Superior temporal gyrus (tissue), 1 donor: ENCODE data around the gene TUT4.

ENCODE experiments used
- DNase-seq: peaks from one replicate; pipeline ENCODE4 v3.0.0-alpha.2; 2016; ENCODE audit errors: extremely low spot score

The TUT4 gene

GRCh38 chr1:52574594-52574993, 21.7 kb upstream of the TUT4 start:
- no peak for DNase-seq

GRCh38 chr1:52572387-52572786, 19.5 kb upstream of the TUT4 start:
- no peak for DNase-seq

GRCh38 chr1:52571783-52572182, 18.9 kb upstream of the TUT4 start:
- DNase-seq, result no peak

- DNase-seq, result no peak
Observed at GRCh38 chr1:52569449-52570210, 16.7 kb upstream of the TUT4 start.

GRCh38 chr1:52567943-52568342, 15.1 kb upstream of the TUT4 start:
- no peak for DNase-seq

DNA sequence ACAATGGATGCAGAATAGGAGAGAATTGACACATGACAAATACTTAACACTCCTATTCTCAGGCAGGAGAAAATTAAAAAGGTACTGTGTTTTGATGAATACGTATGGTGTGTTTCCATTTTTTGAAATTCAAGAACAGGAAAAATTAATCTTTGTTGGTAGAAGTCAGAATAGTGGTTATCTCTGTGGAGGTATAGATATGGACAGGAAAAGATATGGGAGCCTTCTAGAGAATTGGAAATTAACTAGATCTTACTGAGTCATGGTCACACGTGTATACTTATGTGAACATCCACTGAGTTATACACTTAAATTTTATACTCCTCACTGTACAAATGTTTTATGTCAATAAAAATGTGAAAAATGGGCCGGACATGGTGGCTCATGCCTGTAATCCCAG, 9.9 kb upstream of the TUT4 start:
- no peak for DNase-seq

GRCh38 chr1:52559875-52560274, 7.0 kb upstream of the TUT4 start:
- DNase-seq, result no peak

- DNase-seq, result no peak
Observed at GRCh38 chr1:52558941-52559340, 6.0 kb upstream of the TUT4 start.

DNA sequence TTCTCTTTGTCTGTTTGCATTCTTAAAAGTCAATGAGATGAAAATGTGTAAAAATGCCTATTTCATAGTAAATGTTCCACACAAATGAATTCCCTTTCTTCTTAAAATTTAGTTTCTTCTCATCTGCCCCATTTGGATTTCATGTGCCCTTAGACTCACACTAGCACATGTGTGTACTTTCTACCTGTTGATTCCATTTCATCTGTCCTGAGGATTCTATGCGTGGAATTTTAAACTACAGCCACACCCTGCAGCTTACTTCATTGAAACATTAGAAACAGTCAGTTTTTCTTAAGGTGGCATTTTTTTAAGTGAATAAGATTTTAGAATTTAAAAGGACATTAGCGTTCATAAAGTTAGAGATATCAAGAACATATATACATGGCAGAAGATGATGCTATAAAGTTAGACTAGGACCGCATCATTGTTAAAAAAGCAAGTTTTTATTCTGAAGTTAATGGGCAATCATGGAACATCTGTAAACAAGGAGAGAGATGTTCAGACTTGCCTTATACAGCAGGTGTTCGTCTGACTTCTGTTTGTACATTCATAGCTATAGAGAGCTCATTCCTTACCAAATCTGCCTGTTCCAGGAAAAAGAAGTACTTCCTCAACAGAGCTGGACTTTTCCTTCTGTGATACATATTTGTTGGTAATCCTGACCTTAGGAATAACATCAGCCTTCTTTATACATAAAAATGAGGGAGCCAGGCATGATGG, 3.9 kb upstream of the TUT4 start:
- DNase-seq, result no peak

GRCh38 chr1:52554756-52555155, 1.9 kb upstream of the TUT4 start:
- no peak for DNase-seq

DNA sequence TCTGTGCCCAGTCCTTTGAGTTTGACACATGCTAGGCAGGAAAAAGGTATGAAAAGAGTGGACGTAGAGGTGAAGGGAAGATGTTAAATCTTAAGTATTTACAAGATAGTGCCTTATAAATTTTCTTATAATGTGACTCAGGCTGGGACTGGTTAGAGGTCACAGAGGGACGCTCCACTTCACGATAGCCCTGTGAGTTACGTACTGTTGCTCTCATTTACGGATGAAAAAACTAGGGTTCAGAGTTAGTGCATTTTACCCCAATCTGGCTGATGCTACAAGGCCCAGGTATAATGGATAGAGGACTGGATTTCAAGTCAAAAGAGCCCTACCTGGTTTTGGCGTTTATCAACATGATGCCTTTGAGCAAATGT, 1.4 kb upstream of the TUT4 start:
- DNase-seq, result no peak

GRCh38 chr1:52553362-52554266, 722 bp upstream of the TUT4 start:
- peak; percentile 36 for DNase-seq

DNA sequence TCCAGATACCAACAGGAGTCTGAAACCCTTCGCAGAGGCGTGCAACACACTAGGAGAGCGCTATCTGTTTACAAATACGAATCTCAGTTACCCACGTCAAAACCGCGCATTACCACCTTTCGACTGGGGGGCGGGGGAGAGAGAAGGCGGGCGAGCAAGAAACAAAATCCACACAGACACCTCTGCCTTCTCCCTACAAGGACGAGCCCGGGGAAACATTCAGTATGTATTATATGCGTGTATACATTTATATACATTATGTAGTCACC, 722 bp downstream of the TUT4 start:
- DNase-seq, result no peak

- DNase-seq, result peak; percentile 71
Observed at GRCh38 chr1:52551507-52552235, 1.2 kb downstream of the TUT4 start.

- DNase-seq, result no peak
Observed at GRCh38 chr1:52550447-52550846, 2.4 kb downstream of the TUT4 start.

DNA sequence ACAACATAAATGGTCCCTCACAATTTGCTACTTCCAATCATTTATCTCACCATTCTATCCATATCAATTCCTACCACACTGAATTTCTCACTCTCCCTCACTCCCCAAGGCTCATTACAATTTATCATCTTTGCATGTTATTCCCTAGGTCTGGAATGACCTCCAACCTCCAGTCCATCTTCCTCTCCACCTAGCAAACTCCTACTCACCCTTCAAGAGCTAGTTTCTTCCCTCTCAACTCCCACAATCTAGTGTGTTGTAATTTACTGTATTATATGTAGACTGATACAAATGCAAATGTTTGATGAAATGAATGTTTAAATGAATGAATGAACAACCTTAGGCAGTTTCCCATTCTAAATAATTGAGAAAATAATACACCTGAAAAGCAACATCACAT, 3.6 kb downstream of the TUT4 start:
- no peak for DNase-seq

GRCh38 chr1:52546852-52547251, 6.0 kb downstream of the TUT4 start:
- DNase-seq, result no peak

GRCh38 chr1:52544665-52545525, 8.0 kb downstream of the TUT4 start:
- DNase-seq, result no peak

GRCh38 chr1:52542085-52542688, 10.7 kb downstream of the TUT4 start:
- DNase-seq, result no peak

DNA sequence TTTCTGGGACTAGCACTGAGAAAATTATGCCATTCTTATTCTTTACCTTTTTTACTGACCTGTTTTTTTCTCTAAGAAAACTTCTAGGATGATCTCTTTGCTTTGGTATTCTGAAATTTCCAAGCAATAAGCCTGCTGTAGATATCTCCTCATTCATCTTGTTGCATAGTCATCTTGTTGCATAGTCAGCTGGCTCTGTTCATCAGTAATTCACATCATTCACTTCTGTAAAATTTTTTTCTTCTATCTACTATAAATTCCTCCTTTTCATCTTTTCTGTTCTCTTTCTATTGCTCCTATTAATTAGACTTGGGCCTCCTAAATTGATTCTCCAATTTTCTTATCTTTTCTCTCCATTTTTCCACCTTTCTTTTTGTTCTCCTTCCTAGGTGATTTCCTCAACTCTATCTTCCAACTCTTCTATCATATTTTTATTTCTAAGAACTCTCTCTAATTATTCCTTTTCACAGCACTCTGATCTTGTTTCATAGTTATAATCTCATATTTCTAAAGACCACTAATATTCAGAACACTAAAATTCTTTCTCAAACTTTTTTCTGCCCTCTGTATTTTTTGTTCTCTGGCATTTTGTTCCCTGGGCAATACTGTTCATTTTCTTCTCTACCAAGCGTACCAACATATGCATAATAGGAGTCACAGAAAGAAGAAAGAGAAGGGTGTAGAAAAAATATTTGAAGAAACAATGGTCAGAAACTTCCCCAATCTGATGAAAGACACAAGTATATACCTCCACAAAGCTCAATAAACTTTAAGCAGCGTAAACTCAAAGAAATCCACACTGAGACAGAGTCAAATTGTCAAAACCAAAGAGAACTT, 17.7 kb downstream of the TUT4 start:
- DNase-seq, result no peak
